ENCODE measurements around the gene NOL8. TPM values are rescaled to one million over a fixed set of nuclear protein-coding genes. Genes with fewer than 3 reads are reported as not detected.

The NOL8 gene
- total and polyA plus RNA-seq, 2 donors (not counting 1 experiment from before 2014, with no cell fraction given): 20.0 to 28.6 TPM

DNA sequence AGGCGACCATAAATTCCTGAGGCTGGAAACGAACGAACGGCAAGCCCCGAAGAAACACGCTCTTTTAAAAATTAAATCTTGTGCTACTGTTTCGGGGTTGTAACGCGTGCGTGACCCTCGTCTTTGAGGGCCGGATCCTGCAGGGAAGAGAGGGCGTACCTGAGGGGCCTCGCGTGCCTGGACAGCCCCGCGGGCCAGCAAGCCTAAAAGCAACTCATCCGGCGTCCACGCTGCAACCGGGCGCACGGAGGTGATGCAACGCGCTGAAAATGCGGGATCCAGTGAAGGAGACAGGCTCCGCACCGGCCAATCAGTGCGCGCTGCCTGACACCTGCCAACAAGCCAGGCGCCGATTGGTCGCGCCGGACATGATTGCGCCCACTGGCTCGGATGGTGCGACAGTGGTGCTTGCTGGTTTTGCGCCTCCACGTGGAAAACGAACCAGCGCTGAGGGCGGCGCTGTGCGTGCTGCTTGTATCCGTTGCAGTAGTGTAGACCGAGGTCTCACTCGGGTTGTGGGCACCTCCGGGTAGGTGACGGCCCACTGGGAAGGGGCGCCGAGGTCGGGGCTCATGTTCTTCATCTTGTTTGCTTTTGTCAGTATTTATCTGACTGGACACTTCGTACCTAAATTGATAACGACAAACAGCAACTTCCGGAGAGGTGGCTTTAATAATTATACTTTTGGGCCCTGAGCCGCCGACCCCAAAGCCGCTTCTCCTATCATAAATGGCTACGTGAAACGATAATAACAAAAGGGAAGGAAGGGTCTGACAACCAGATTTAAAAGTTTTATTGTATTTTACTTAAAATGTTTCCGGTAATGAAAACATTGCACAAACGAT is 31.5 kb downstream of the NOL8 start, which contains the start of gene IARS1:
IARS1 (minus strand) TSS at position 246 of the 845 bp plus-strand sequence. CDS start 4,278 bp downstream, outside the sequence.
- H3K27ac ChIP-seq (ENCODE audit: insufficient read depth, low read length): peak within 1 kb of the TSS; percentile 81
- H3K36me3 ChIP-seq (ENCODE audit: control insufficient read depth, insufficient read depth, low read length): peaks cover 3% of the 10 kb centered on the region
- peak within 1 kb of the TSS; percentile 77 for H2AFZ ChIP-seq (ENCODE audit: low read length)
- H3K27me3 ChIP-seq (ENCODE audit: control insufficient read depth, insufficient read depth, low read length): no peaks in the 10 kb centered on the region
- no peak for TF ChIP-seq EZH2 (IDR thresholded peaks at IDR 0.05; ENCODE audit: low read length, missing control alignments)
- TF ChIP-seq, protein P1, sequence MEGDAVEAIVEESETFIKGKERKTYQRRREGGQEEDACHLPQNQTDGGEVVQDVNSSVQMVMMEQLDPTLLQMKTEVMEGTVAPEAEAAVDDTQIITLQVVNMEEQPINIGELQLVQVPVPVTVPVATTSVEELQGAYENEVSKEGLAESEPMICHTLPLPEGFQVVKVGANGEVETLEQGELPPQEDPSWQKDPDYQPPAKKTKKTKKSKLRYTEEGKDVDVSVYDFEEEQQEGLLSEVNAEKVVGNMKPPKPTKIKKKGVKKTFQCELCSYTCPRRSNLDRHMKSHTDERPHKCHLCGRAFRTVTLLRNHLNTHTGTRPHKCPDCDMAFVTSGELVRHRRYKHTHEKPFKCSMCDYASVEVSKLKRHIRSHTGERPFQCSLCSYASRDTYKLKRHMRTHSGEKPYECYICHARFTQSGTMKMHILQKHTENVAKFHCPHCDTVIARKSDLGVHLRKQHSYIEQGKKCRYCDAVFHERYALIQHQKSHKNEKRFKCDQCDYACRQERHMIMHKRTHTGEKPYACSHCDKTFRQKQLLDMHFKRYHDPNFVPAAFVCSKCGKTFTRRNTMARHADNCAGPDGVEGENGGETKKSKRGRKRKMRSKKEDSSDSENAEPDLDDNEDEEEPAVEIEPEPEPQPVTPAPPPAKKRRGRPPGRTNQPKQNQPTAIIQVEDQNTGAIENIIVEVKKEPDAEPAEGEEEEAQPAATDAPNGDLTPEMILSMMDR (conservative IDR thresholded peaks at IDR 0.05 in 1 of 2, IDR thresholded peaks at IDR 0.05 in 1 of 2; ENCODE audit: low read depth in 1 of 2, low read length in 2 of 2): peak; percentile 16 to 37
- H4K20me1 ChIP-seq (ENCODE audit: control insufficient read depth, extremely low read depth, insufficient read depth, low read length): no peaks in the 10 kb centered on the region
- H3K4me1 ChIP-seq (ENCODE audit: control insufficient read depth, extremely low read depth, insufficient read depth, low read length): peaks cover 2% of the 10 kb centered on the region
- H3K4me2 ChIP-seq (ENCODE audit: extremely low read depth, insufficient read depth, low read length): peak within 1 kb of the TSS; percentile 77
- DNase-seq (ENCODE audit: low read depth in 2 of 2): peak; percentile 98
- H3K9me3 ChIP-seq (ENCODE audit: control insufficient read depth, insufficient read depth, low read depth, low read length): no peaks in the 10 kb centered on the region
- peaks cover 43% of the 10 kb centered on the region for H3K79me2 ChIP-seq (ENCODE audit: control insufficient read depth, insufficient read depth, low read length)
- H3K9ac ChIP-seq (ENCODE audit: insufficient read depth, low read length): peak within 1 kb of the TSS; percentile 77
- H3K4me3 ChIP-seq (replicated peaks in 1 of 4; ENCODE audit: control extremely low read depth in 1 of 4, insufficient read depth in 1 of 4, low read depth in 3 of 4, low read length in 4 of 4): peak within 1 kb of the TSS; percentile 81 to 92 (median 88)

GRCh38 chr9:92293075-92293354 is 32.1 kb downstream of the NOL8 start:
- Histone ChIP-seq H3K4me2 (ENCODE audit: extremely low read depth, insufficient read depth, low read length) (peak overlapping the region; percentile 77), H3K27me3 (ENCODE audit: control insufficient read depth, insufficient read depth, low read length) (no peaks in the 10 kb centered on the region), H3K79me2 (ENCODE audit: control insufficient read depth, insufficient read depth, low read length) (peaks cover 49% of the 10 kb centered on the region), H3K36me3 (ENCODE audit: control insufficient read depth, insufficient read depth, low read length) (peaks cover 2% of the 10 kb centered on the region), H2AFZ (ENCODE audit: low read length) (no peak overlapping the region), H4K20me1 (ENCODE audit: control insufficient read depth, extremely low read depth, insufficient read depth, low read length) (no peaks in the 10 kb centered on the region), H3K9me3 (ENCODE audit: control insufficient read depth, insufficient read depth, low read depth, low read length) (no peaks in the 10 kb centered on the region), H3K27ac (ENCODE audit: insufficient read depth, low read length) (peak overlapping the region; percentile 81), H3K4me3 (replicated peaks in 1 of 4; ENCODE audit: control extremely low read depth in 1 of 4, insufficient read depth in 1 of 4, low read depth in 3 of 4, low read length in 4 of 4) (peak overlapping the region; percentile 81 to 92 (median 88)), H3K4me1 (ENCODE audit: control insufficient read depth, extremely low read depth, insufficient read depth, low read length) (peaks cover 2% of the 10 kb centered on the region), H3K9ac (ENCODE audit: insufficient read depth, low read length) (peak overlapping the region; percentile 77)
- DNase-seq (ENCODE audit: low read depth in 2 of 2): no peak
- no peak for TF ChIP-seq EZH2 (IDR thresholded peaks at IDR 0.05; ENCODE audit: low read length, missing control alignments)
- TF ChIP-seq, protein P1 (conservative IDR thresholded peaks at IDR 0.05 in 1 of 2, IDR thresholded peaks at IDR 0.05 in 1 of 2; ENCODE audit: low read depth in 1 of 2, low read length in 2 of 2): no peak

DNA sequence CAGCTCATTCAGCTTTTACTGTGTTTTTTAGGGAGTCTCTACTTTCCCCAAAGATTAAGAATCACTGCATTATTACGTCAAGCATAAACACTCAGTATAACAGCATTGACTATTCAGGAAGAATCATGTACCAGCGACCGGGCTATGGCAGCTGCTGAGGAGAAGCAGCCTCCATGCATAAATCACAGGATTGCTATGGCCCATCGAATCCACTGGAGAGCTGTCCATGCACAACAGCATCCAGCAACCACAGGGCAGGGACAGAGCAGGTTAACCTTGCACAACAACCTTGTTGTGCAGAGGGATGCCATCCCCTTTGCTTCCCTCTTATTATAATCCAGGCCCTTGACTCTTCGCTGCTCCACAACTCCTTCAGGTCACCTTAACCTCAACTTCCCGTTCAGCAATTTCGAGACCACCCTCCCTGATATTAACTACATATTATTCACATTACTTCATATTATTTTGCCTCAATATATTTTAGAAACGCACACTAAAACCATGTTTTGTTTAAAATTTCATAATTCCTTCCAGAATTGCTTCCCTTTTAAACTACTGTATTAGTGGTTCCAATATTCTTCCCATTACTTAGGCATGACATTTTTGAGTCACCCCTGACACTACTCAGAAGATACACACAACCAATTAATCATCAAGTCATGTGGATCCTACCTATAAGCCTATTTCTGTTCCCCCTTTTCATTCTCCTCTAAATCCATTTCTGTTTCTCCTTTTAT is 32.6 kb downstream of the NOL8 start:
- peak; percentile 9 to 25 for DNase-seq (ENCODE audit: low read depth in 2 of 2)
- Histone ChIP-seq H4K20me1 (ENCODE audit: control insufficient read depth, extremely low read depth, insufficient read depth, low read length) (no peaks in the 10 kb centered on the region), H3K27me3 (ENCODE audit: control insufficient read depth, insufficient read depth, low read length) (no peaks in the 10 kb centered on the region), H3K4me3 (replicated peaks in 1 of 4; ENCODE audit: control extremely low read depth in 1 of 4, insufficient read depth in 1 of 4, low read depth in 3 of 4, low read length in 4 of 4) (peak overlapping the region; percentile 81 to 92 (median 88)), H3K4me1 (ENCODE audit: control insufficient read depth, extremely low read depth, insufficient read depth, low read length) (peaks cover 2% of the 10 kb centered on the region), H3K9ac (ENCODE audit: insufficient read depth, low read length) (no peak overlapping the region), H3K79me2 (ENCODE audit: control insufficient read depth, insufficient read depth, low read length) (peaks cover 49% of the 10 kb centered on the region), H3K36me3 (ENCODE audit: control insufficient read depth, insufficient read depth, low read length) (peaks cover 2% of the 10 kb centered on the region), H3K27ac (ENCODE audit: insufficient read depth, low read length) (peak overlapping the region; percentile 81), H2AFZ (ENCODE audit: low read length) (no peak overlapping the region), H3K4me2 (ENCODE audit: extremely low read depth, insufficient read depth, low read length) (peak overlapping the region; percentile 77), H3K9me3 (ENCODE audit: control insufficient read depth, insufficient read depth, low read depth, low read length) (no peaks in the 10 kb centered on the region)
- no peak for TF ChIP-seq EZH2 (IDR thresholded peaks at IDR 0.05; ENCODE audit: low read length, missing control alignments)
- TF ChIP-seq, protein P1 (conservative IDR thresholded peaks at IDR 0.05 in 1 of 2, IDR thresholded peaks at IDR 0.05 in 1 of 2; ENCODE audit: low read depth in 1 of 2, low read length in 2 of 2): no peak
